Stomach (tissue), 4 donors: ENCODE data around the gene BBX.

ENCODE experiments used
- CTCF ChIP-seq, 7 experiments: fragments of 450-650 bp in 4 of 7; fragments of 200-600 bp in 3 of 7; sonication (generic) in 3 of 7; IDR thresholded peaks; one replicate each; pipeline ENCODE4 v1.5.1; 2016 to 2019; ENCODE audit warnings: antibody characterized with exemption in 7 of 7, control low read depth in 2 of 7, mild to moderate bottlenecking in 1 of 7
- EP300 ChIP-seq: sonication (generic); formaldehyde crosslinking; IDR thresholded peaks from one replicate; pipeline ENCODE4 v1.6.1; 2017; ENCODE audit warnings: antibody characterized with exemption
- POLR2A ChIP-seq, 4 donors: fragments of 450-650 bp; IDR thresholded peaks; one replicate each; pipeline ENCODE4 v1.6.1; 2016; ENCODE audit warnings: antibody characterized with exemption in 4 of 4, control low read depth in 2 of 4, mild to moderate bottlenecking in 1 of 4, moderate library complexity in 1 of 4
- POLR2AphosphoS5 ChIP-seq, 3 donors: sonication (generic); formaldehyde crosslinking; IDR thresholded peaks; one replicate each; pipeline ENCODE4 v1.6.1; 2016; ENCODE audit warnings: antibody characterized with exemption in 3 of 3

- TF ChIP-seq EP300 = no peak
- TF ChIP-seq CTCF (IDR thresholded peaks at IDR 0.05) = no peak
- no peak for TF ChIP-seq POLR2A (IDR thresholded peaks at IDR 0.05)
- TF ChIP-seq POLR2AphosphoS5 (IDR thresholded peaks at IDR 0.05) = no peak
Observed at GRCh38 chr3:107562969-107563529, 40.3 kb downstream of the BBX start.
